ENCODE data around the gene CBLB. TPM values are rescaled to one million over a fixed set of nuclear protein-coding genes. Genes with fewer than 3 reads are reported as not detected.
A peak's percentile ranks its signal among the peaks of the same experiment; 100 is the strongest.

The CBLB gene
- total and polyA plus RNA-seq, 7 donors, result 4.2 to 18.2 (median 12.1) TPM

GRCh38 chr3:105691633-105692032 lies 177.2 kb downstream of the CBLB start:
- no peak overlapping the region for H3K4me3 ChIP-seq
- H3K27me3 ChIP-seq (ENCODE audit: insufficient read depth in 3 of 3, low read length in 2 of 3), result no peaks in the 10 kb centered on the region
- H3K36me3 ChIP-seq (ENCODE audit: insufficient read depth in 1 of 2, low read depth in 1 of 2), result peaks cover 4 to 35% of the 10 kb centered on the region in 2 donors
- H3K4me1 ChIP-seq, result no peaks in the 10 kb centered on the region
- H3K27ac ChIP-seq, result no peak overlapping the region
- intact Hi-C loops (cut with DNase I), result no loop called here
- ATAC-seq (peak in 1 of 4 donors; percentile 60), DNase-seq (no peak)
- 45 to 55% (median 48%) methylated on average over 3 of the region's 3 CpGs for WGBS, 3 donors
- no peaks in the 10 kb centered on the region for H3K9me3 ChIP-seq
- no peak for TF ChIP-seq CTCF (IDR thresholded peaks at IDR 0.05)

DNA sequence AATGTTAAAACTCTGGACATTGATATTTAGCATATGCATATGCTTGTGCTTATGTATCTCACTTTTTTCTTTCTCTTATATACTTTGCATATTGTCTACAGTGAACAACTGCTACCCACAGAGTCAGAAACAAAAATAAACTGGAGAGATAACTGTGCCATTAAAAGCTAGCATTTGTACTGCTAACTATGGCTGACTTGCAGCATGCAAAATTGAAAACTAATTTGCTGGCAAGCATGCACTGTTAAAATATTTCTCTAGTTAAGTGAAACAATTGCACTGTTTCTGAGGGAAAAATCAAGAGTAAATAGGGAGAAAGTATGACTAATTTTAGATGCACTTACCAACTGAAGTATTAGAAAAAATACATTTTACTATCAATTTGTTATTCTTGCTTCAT lies 177.8 kb downstream of the CBLB start:
- no peaks in the 10 kb centered on the region for H3K27me3 ChIP-seq (ENCODE audit: insufficient read depth in 3 of 3, low read length in 2 of 3)
- H3K36me3 ChIP-seq (ENCODE audit: insufficient read depth in 1 of 2, low read depth in 1 of 2), result peaks cover 4 to 30% of the 10 kb centered on the region in 2 donors
- DNase-seq, result no peak
- no peaks in the 10 kb centered on the region for H3K4me1 ChIP-seq
- H3K9me3 ChIP-seq, result no peaks in the 10 kb centered on the region
- intact Hi-C loops (cut with DNase I), result no loop called here
- TF ChIP-seq CTCF (IDR thresholded peaks at IDR 0.05), result no peak
- H3K4me3 ChIP-seq, result no peak overlapping the region
- no peak overlapping the region for H3K27ac ChIP-seq
- ATAC-seq, result no peak

DNA sequence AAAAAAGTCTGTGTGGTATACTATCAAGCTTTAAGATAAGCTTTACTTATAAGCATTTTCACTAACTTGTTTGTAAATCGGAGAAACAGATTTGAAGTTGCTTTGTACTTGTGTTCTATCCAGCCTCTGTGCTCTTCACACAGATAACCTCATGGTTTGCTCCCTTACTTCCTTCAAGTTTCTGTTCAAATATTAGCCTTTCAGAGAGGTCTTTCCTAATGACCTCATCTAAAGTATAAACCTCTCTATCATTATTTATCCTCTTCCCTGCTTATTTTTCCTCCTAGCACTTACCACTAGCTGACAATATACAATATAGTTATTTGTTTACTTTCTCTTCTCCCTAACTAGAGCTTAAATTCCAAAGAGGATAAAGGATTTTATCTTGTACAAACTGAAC lies 180.0 kb downstream of the CBLB start:
- no peak for TF ChIP-seq CTCF (IDR thresholded peaks at IDR 0.05)
- H3K9me3 ChIP-seq, result no peaks in the 10 kb centered on the region
- no peak overlapping the region for H3K4me3 ChIP-seq
- ATAC-seq (no peak), DNase-seq (no peak)
- WGBS, 3 donors, result 64 to 94% (median 72%) methylated on average over 1 of the region's 1 CpG
- no peaks in the 10 kb centered on the region for H3K4me1 ChIP-seq
- no peaks in the 10 kb centered on the region for H3K27me3 ChIP-seq (ENCODE audit: insufficient read depth in 3 of 3, low read length in 2 of 3)
- H3K27ac ChIP-seq, result no peak overlapping the region
- H3K36me3 ChIP-seq (ENCODE audit: insufficient read depth in 1 of 2, low read depth in 1 of 2), result peaks cover 4 to 30% of the 10 kb centered on the region in 2 donors
- intact Hi-C loops (cut with DNase I), result loop anchor here in 1 of 2 donors (10.0 kb wide), 1 partner anchor 1376 kb away; no protein-coding TSS in a partner anchor

DNA sequence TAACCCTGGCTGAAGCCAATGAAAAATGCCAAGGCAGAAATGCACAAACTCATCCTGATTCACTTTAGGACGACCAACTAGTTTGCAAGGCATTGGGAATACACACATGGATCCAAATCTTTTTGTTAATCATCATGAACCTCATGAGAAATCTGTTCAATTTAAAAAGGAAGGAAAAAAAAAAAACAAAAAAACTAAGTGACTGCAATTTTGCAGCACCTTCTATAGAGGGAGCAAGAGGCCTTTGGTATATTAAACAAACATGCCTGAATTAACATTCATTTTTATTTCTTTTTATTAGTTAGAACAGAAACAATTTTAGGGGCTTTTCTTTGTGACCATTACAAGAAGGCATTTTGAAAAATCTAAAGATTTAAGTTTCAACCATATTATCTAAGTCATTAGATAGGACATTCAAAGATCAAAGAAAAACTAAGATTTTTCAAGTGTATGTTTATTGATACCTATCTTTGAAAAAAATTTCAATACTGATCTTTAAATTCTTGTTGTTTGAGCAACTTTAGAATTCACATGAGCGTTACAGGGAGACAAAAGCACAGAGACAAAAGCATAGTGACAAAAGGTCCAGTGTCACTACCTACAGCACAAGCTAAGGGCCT lies 182.4 kb downstream of the CBLB start:
- no peaks in the 10 kb centered on the region for H3K9me3 ChIP-seq
- TF ChIP-seq CTCF (IDR thresholded peaks at IDR 0.05), result peak; percentile 79
- H3K36me3 ChIP-seq (ENCODE audit: insufficient read depth in 1 of 2, low read depth in 1 of 2), result peaks cover under 1 to 30% of the 10 kb centered on the region in 2 donors
- no peak for DNase-seq
- 42 to 49% (median 44%) methylated on average over 2 of the region's 2 CpGs for whole genome bisulfite sequencing, 3 donors
- no peaks in the 10 kb centered on the region for H3K27me3 ChIP-seq (ENCODE audit: insufficient read depth in 3 of 3, low read length in 2 of 3)
- H3K27ac ChIP-seq, result no peak overlapping the region
- peak in 1 of 4 donors; percentile 67 for ATAC-seq
- H3K4me1 ChIP-seq, result no peaks in the 10 kb centered on the region
- no peak overlapping the region for H3K4me3 ChIP-seq
- intact Hi-C loops (cut with DNase I), result loop anchor here in 1 of 2 donors (2.0 to 10.0 kb wide), 2 partner anchors 922 to 1378 kb away; no protein-coding TSS in a partner anchor

GRCh38 chr3:105679951-105680350 lies 188.9 kb downstream of the CBLB start:
- Histone ChIP-seq H3K4me3 (no peak overlapping the region), H3K27ac (no peak overlapping the region), H3K27me3 (ENCODE audit: insufficient read depth in 3 of 3, low read length in 2 of 3) (no peaks in the 10 kb centered on the region), H3K36me3 (ENCODE audit: insufficient read depth in 1 of 2, low read depth in 1 of 2) (peaks cover 6 to 86% of the 10 kb centered on the region in 2 donors), H3K9me3 (no peaks in the 10 kb centered on the region), H3K4me1 (no peaks in the 10 kb centered on the region)
- no peak for ATAC-seq
- TF ChIP-seq CTCF (IDR thresholded peaks at IDR 0.05), result no peak
- 92 to 94% (median 92%) methylated on average over 2 of the region's 2 CpGs for WGBS, 3 donors
- DNase-seq, result no peak
- intact Hi-C loops (cut with DNase I), result loop anchor here (5.0 to 10.0 kb wide), 2 partner anchors 932 to 1385 kb away; no protein-coding TSS in a partner anchor

Measured in psoas muscle (tissue), 8 donors.